Kidney glomerular epithelial cell (primary cell): ENCODE measurements around the gene SPAG16.
A peak's percentile ranks its signal among the peaks of the same experiment; 100 is the strongest.
"Not testable (repeated sequence)": the region's sequence is repeated elsewhere in the genome, so short reads cannot be mapped to it uniquely, and the experiment has no call there.

Experiments used
- DNase-seq: peaks from one replicate; lab custom pipeline; 2025; lab: John Stamatoyannopoulos, UW

SPAG16 gene

GRCh38 chr2:214006601-214007000 lies 722.3 kb downstream of the SPAG16 start:
- DNase-seq: peak; percentile 13

GRCh38 chr2:214011676-214012075 lies 727.4 kb downstream of the SPAG16 start:
- no peak for DNase-seq

- no peak for DNase-seq
Observed at GRCh38 chr2:214014551-214015220, 730.4 kb downstream of the SPAG16 start.

GRCh38 chr2:214019229-214019972 lies 735.1 kb downstream of the SPAG16 start:
- peak; percentile 69 for DNase-seq

GRCh38 chr2:214019973-214020345 lies 735.7 kb downstream of the SPAG16 start:
- DNase-seq: no peak

- DNase-seq: no peak
Observed at GRCh38 chr2:214029190-214029589, 744.9 kb downstream of the SPAG16 start.

- no peak for DNase-seq
Observed at GRCh38 chr2:214031566-214031965, 747.3 kb downstream of the SPAG16 start.

- no peak for DNase-seq
Observed at GRCh38 chr2:214034417-214034816, 750.2 kb downstream of the SPAG16 start.

GRCh38 chr2:214035091-214035852 lies 751.0 kb downstream of the SPAG16 start:
- DNase-seq: no peak

- no peak for DNase-seq
Observed at GRCh38 chr2:214035921-214036320, 751.7 kb downstream of the SPAG16 start.

GRCh38 chr2:214038186-214038585 lies 753.9 kb downstream of the SPAG16 start:
- DNase-seq: no peak

- no peak for DNase-seq
Observed at GRCh38 chr2:214050731-214051130, 766.5 kb downstream of the SPAG16 start.

GRCh38 chr2:214051585-214051984 lies 767.3 kb downstream of the SPAG16 start:
- no peak for DNase-seq

GRCh38 chr2:214052235-214052634 lies 768.0 kb downstream of the SPAG16 start:
- DNase-seq: no peak

GRCh38 chr2:214057986-214058385 lies 773.7 kb downstream of the SPAG16 start:
- no peak for DNase-seq

- not testable (repeated sequence) for DNase-seq
Observed at GRCh38 chr2:214062279-214062678, 778.0 kb downstream of the SPAG16 start.

- no peak for DNase-seq
Observed at GRCh38 chr2:214064471-214064870, 780.2 kb downstream of the SPAG16 start.

- no peak for DNase-seq
Observed at GRCh38 chr2:214066862-214067261, 782.6 kb downstream of the SPAG16 start.

GRCh38 chr2:214069254-214069653 lies 785.0 kb downstream of the SPAG16 start:
- DNase-seq: peak; percentile 96

- no peak for DNase-seq
Observed at GRCh38 chr2:214075456-214075855, 791.2 kb downstream of the SPAG16 start.

- peak; percentile 72 for DNase-seq
Observed at GRCh38 chr2:214076527-214076926, 792.3 kb downstream of the SPAG16 start.

- DNase-seq: no peak
Observed at GRCh38 chr2:214077727-214078126, 793.5 kb downstream of the SPAG16 start.

- DNase-seq: no peak
Observed at GRCh38 chr2:214079032-214079431, 794.8 kb downstream of the SPAG16 start.
